Osteoblast (primary cell): Measurements from ENCODE around the gene PRRC2A. TPM values are rescaled to one million over a fixed set of nuclear protein-coding genes. Genes with fewer than 3 reads are reported as not detected.
A peak's percentile ranks its signal among the peaks of the same experiment; 100 is the strongest.

Source experiments
- DNase-seq: peaks from one replicate; pipeline ENCODE4 v3.0.0; 2011; ENCODE audit warnings: low spot score, mixed read lengths; ENCODE audit not compliant: insufficient read length; ENCODE audit errors: missing footprints
- H2AFZ ChIP-seq: 2 replicates; pipeline ENCODE4 v1.6.0; 2011; ENCODE audit warnings: mild to moderate bottlenecking, low read length
- H3K27ac ChIP-seq: 2 replicates; pipeline ENCODE4 v1.5.1; 2011; ENCODE audit warnings: mild to moderate bottlenecking, low read depth, low read length, moderate library complexity
- H3K27me3 ChIP-seq: 2 replicates; pipeline ENCODE4 v1.6.0; 2012; ENCODE audit warnings: mild to moderate bottlenecking, control low read depth, inconsistent platforms, low read length, moderate library complexity; ENCODE audit not compliant: insufficient read depth
- H3K36me3 ChIP-seq: 2 replicates; pipeline ENCODE4 v1.5.1; 2011; ENCODE audit warnings: mild to moderate bottlenecking, low read length, control low read depth, moderate library complexity; ENCODE audit not compliant: insufficient read depth
- H3K4me1 ChIP-seq: 2 replicates; pipeline ENCODE4 v1.5.1; 2011; ENCODE audit warnings: mild to moderate bottlenecking, low read length, control low read depth, moderate library complexity; ENCODE audit not compliant: insufficient read depth
- H3K4me2 ChIP-seq: 2 replicates; pipeline ENCODE4 v1.6.0; 2011; ENCODE audit warnings: mild to moderate bottlenecking, low read length; ENCODE audit not compliant: insufficient read depth
- H3K4me3 ChIP-seq: fragments of 200-600 bp; sonication (generic); 3 replicates; pipeline ENCODE4 v1.5.1; 2012; ENCODE audit warnings: mild to moderate bottlenecking, low read length, inconsistent platforms; ENCODE audit not compliant: insufficient read depth
- H3K79me2 ChIP-seq: 2 replicates; pipeline ENCODE4 v1.6.0; 2012; ENCODE audit warnings: mild to moderate bottlenecking, low read length, control low read depth, inconsistent platforms; ENCODE audit not compliant: insufficient read depth
- H3K9me3 ChIP-seq: 2 replicates; pipeline ENCODE4 v1.5.1; 2011; ENCODE audit warnings: low read depth, low read length, control low read depth
- H4K20me1 ChIP-seq: 2 replicates; pipeline ENCODE4 v1.6.0; 2012; ENCODE audit warnings: mild to moderate bottlenecking, low read length, control low read depth; ENCODE audit not compliant: insufficient read depth
- CTCF ChIP-seq: IDR thresholded peaks from 2 replicates; pipeline ENCODE4 v1.5.1; 2011; ENCODE audit warnings: mild to moderate bottlenecking, low read depth, low read length, moderate library complexity; ENCODE audit errors: extremely low read depth
- total RNA-seq: library from RNA; depleted of rRNA; stranded (reverse); fragments of >200 nt; gene quantifications from 2 replicates; pipeline ENCODE4 v1.2.3, GENCODE V29; 2012

Gene PRRC2A
- total RNA-seq, 1 donor: 49.2 TPM

- H3K4me1 ChIP-seq: peaks cover 19% of the 10 kb centered on the region
- H3K4me3 ChIP-seq: peak overlapping the region; percentile 95
- DNase-seq: peak; percentile 97
- H3K27ac ChIP-seq: peak overlapping the region; percentile 99
- H3K79me2 ChIP-seq: peaks cover 65% of the 10 kb centered on the region
- H4K20me1 ChIP-seq: peaks cover 8% of the 10 kb centered on the region
- no peak for TF ChIP-seq CTCF
- H3K27me3 ChIP-seq: no peaks in the 10 kb centered on the region
- peaks cover 26% of the 10 kb centered on the region for H3K36me3 ChIP-seq
- H3K9me3 ChIP-seq: no peaks in the 10 kb centered on the region
- peak overlapping the region; percentile 92 for H3K4me2 ChIP-seq
- peak overlapping the region; percentile 88 for H2AFZ ChIP-seq
Observed at GRCh38 chr6:31651602-31652191, 31.2 kb downstream of the PRRC2A start.

GRCh38 chr6:31652925-31653724, 32.6 kb downstream of the PRRC2A start:
- peaks cover 73% of the 10 kb centered on the region for H3K79me2 ChIP-seq

GRCh38 chr6:31654574-31655348, 34.2 kb downstream of the PRRC2A start:
- no peak for DNase-seq
- no peaks in the 10 kb centered on the region for H3K27me3 ChIP-seq
- no peak overlapping the region for H2AFZ ChIP-seq
- H3K4me3 ChIP-seq: no peak overlapping the region
- peaks cover 75% of the 10 kb centered on the region for H3K79me2 ChIP-seq
- no peak overlapping the region for H3K4me2 ChIP-seq
- H3K4me1 ChIP-seq: peaks cover 32% of the 10 kb centered on the region
- no peak for TF ChIP-seq CTCF
- no peaks in the 10 kb centered on the region for H3K9me3 ChIP-seq
- peaks cover 12% of the 10 kb centered on the region for H3K36me3 ChIP-seq
- peaks cover 18% of the 10 kb centered on the region for H4K20me1 ChIP-seq
- no peak overlapping the region for H3K27ac ChIP-seq

More at GRCh38 chr6:31652925-31653724, 32.6 kb downstream of the PRRC2A start:
- Histone ChIP-seq H3K4me2 (peak overlapping the region; percentile 92), H4K20me1 (peaks cover 14% of the 10 kb centered on the region), H2AFZ (peak overlapping the region; percentile 88), H3K27ac (peak overlapping the region; percentile 99), H3K4me1 (peaks cover 21% of the 10 kb centered on the region), H3K27me3 (no peaks in the 10 kb centered on the region), H3K4me3 (peak overlapping the region; percentile 95), H3K9me3 (no peaks in the 10 kb centered on the region), H3K36me3 (peaks cover 27% of the 10 kb centered on the region)
- peak; percentile 98 for DNase-seq
- TF ChIP-seq CTCF: peak; percentile 6
